Vagina (tissue), 2 donors: ENCODE data around the gene CHRND. TPM values are rescaled to one million over a fixed set of nuclear protein-coding genes. Genes with fewer than 3 reads are reported as not detected.

Experiments used
- DNase-seq, 2 donors: peaks; one replicate each; pipeline ENCODE4 v3.0.0-alpha.2; 2017; ENCODE audit errors: extremely low spot score in 2 of 2
- H3K27ac ChIP-seq: fragments of 200-600 bp; sonication (generic); one replicate; pipeline ENCODE4 v1.5.1; 2019
- H3K27me3 ChIP-seq: fragments of 200-600 bp; sonication (generic); one replicate; pipeline ENCODE4 v1.5.1; 2019
- H3K36me3 ChIP-seq, 2 donors: fragments of 200-600 bp; sonication (generic); one replicate each; pipeline ENCODE4 v1.5.1; 2017 to 2019
- H3K4me1 ChIP-seq: fragments of 200-600 bp; sonication (generic); one replicate; pipeline ENCODE4 v1.5.1; 2019
- H3K4me3 ChIP-seq, 2 donors: fragments of 200-600 bp; sonication (generic); 1 replicate in 1 of 2; 2 replicates in 1 of 2; pipeline ENCODE4 v1.5.1; 2016 to 2019
- H3K9me3 ChIP-seq: fragments of 200-600 bp; sonication (generic); one replicate; pipeline ENCODE4 v1.5.1; 2019
- POLR2A ChIP-seq, 2 donors: fragments of 450-650 bp; IDR thresholded peaks; one replicate each; pipeline ENCODE4 v1.6.1; 2017; ENCODE audit warnings: antibody characterized with exemption in 2 of 2, mild to moderate bottlenecking in 2 of 2, moderate library complexity in 2 of 2
- POLR2AphosphoS5 ChIP-seq, 2 donors: sonication (generic); formaldehyde crosslinking; IDR thresholded peaks; one replicate each; pipeline ENCODE4 v1.9.0; 2017; ENCODE audit warnings: antibody characterized with exemption in 2 of 2, mild to moderate bottlenecking in 2 of 2, low read depth in 1 of 2; ENCODE audit not compliant: insufficient read depth in 1 of 2
- intact Hi-C: fragments of 100-400 bp; cut with DNase I; formaldehyde crosslinking; loops from one replicate; pipeline ENCODE4 v1.15.1; 2023
- total RNA-seq: library from RNA; depleted of rRNA; stranded (reverse); fragments of >200 nt; gene quantifications from one replicate; pipeline ENCODE4 v1.2.3, GENCODE V29; 2016
- TF ChIP-seq, protein P1 (sequence below), 3 experiments: fragments of 450-650 bp in 2 of 3; fragments of 200-600 bp in 1 of 3; sonication (generic) in 1 of 3; IDR thresholded peaks; one replicate each; pipeline ENCODE4 v1.5.1; 2017 to 2019; ENCODE audit warnings: antibody characterized with exemption in 3 of 3, mild to moderate bottlenecking in 2 of 3, moderate library complexity in 2 of 3

Gene CHRND
- total RNA-seq, 1 donor from 2014 or later = not detected

DNA sequence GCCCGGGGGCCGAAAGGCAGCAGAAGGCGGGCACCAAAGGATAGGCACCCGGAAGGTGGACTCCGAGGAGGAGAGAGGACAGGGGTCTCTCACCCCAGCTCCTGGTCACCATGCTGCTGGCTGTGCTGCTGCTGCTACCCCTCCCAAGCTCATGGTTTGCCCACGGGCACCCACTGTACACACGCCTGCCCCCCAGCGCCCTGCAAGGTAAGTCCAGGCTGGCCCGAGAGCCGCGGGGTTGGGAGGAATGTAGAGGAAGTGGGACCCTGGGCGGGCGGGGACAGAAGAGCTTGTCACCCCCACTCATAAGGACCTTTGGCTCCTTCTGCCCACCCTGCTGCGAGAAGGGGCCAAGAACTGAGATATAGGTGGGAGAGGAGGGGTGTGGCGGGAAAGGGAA, 5.5 kb upstream of the CHRND start:
- intact Hi-C loops = no loop called here
- no peak for TF ChIP-seq POLR2A (IDR thresholded peaks at IDR 0.05)
- TF ChIP-seq, protein P1, sequence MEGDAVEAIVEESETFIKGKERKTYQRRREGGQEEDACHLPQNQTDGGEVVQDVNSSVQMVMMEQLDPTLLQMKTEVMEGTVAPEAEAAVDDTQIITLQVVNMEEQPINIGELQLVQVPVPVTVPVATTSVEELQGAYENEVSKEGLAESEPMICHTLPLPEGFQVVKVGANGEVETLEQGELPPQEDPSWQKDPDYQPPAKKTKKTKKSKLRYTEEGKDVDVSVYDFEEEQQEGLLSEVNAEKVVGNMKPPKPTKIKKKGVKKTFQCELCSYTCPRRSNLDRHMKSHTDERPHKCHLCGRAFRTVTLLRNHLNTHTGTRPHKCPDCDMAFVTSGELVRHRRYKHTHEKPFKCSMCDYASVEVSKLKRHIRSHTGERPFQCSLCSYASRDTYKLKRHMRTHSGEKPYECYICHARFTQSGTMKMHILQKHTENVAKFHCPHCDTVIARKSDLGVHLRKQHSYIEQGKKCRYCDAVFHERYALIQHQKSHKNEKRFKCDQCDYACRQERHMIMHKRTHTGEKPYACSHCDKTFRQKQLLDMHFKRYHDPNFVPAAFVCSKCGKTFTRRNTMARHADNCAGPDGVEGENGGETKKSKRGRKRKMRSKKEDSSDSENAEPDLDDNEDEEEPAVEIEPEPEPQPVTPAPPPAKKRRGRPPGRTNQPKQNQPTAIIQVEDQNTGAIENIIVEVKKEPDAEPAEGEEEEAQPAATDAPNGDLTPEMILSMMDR (IDR thresholded peaks at IDR 0.05) = no peak
- no peak for TF ChIP-seq POLR2AphosphoS5 (IDR thresholded peaks at IDR 0.05; ENCODE audit: insufficient read depth in 1 of 2, low read depth in 1 of 2)
- Histone ChIP-seq H3K36me3 (no peaks in the 10 kb centered on the region), H3K27ac (no peak overlapping the region), H3K4me1 (peaks cover 21% of the 10 kb centered on the region), H3K4me3 (no peak overlapping the region), H3K9me3 (no peaks in the 10 kb centered on the region), H3K27me3 (peaks cover 17% of the 10 kb centered on the region)
- DNase-seq = no peak

DNA sequence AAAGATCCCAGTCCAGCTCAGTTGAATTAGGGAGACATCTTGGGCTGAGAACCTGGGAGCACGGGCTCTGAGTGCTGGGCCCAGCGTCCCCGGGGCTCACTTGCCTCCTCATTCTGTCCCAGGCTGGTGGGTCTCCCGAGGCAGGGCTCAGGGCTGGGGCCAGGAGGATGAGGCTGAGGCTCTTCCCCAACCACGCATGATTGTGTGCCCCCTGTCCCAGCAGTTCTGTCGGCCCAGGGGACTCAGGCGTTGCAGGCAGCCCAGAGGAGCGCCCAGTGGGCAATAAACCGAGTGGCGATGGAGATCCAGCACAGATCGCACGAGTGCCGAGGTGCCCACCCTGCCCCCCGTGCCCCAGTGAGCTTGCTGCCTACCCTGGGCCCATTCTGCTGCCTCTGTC, 4.9 kb upstream of the CHRND start:
- no peak overlapping the region for H3K27ac ChIP-seq
- H3K4me3 ChIP-seq = no peak overlapping the region
- no peaks in the 10 kb centered on the region for H3K36me3 ChIP-seq
- DNase-seq = no peak
- H3K27me3 ChIP-seq = peaks cover 17% of the 10 kb centered on the region
- no peaks in the 10 kb centered on the region for H3K9me3 ChIP-seq
- TF ChIP-seq POLR2A (IDR thresholded peaks at IDR 0.05) (no peak), POLR2AphosphoS5 (IDR thresholded peaks at IDR 0.05; ENCODE audit: insufficient read depth in 1 of 2, low read depth in 1 of 2) (no peak)
- TF ChIP-seq, protein P1 (IDR thresholded peaks at IDR 0.05) = no peak
- peaks cover 21% of the 10 kb centered on the region for H3K4me1 ChIP-seq
- intact Hi-C loops = no loop called here

DNA sequence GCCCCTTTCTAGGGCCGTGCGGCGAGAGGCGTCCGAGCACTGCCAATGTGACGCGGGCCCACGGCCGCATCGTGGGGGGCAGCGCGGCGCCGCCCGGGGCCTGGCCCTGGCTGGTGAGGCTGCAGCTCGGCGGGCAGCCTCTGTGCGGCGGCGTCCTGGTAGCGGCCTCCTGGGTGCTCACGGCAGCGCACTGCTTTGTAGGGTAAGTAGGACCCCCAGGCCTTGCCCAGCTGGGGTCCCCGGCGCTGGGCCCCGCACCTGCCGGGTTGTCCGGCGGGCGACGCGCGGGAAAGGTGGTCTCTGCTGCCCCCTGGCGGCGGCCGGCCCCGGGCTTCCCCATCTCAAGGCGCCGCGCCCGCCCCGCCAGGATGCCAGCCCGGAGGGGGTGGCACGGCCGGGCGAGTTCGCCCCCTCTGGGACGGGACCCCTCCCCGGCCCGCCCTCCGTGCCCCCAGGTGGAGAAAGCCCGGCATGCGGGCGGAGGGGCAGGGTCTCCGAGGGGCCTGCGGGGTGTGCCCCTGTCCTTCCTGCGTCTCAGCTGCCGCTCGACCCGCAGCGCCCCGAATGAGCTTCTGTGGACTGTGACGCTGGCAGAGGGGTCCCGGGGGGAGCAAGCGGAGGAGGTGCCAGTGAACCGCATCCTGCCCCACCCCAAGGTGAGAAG, 3.9 kb upstream of the CHRND start:
- Histone ChIP-seq H3K4me1 (peaks cover 21% of the 10 kb centered on the region), H3K4me3 (peak overlapping the region in 1 of 2 donors; percentile 29), H3K9me3 (no peaks in the 10 kb centered on the region), H3K27ac (no peak overlapping the region), H3K36me3 (no peaks in the 10 kb centered on the region), H3K27me3 (peaks cover 17% of the 10 kb centered on the region)
- DNase-seq = no peak
- intact Hi-C loops = no loop called here
- TF ChIP-seq POLR2AphosphoS5 (IDR thresholded peaks at IDR 0.05; ENCODE audit: insufficient read depth in 1 of 2, low read depth in 1 of 2) (no peak), POLR2A (IDR thresholded peaks at IDR 0.05) (no peak)
- TF ChIP-seq, protein P1 (IDR thresholded peaks at IDR 0.05) = peak; percentile 65 to 91 (median 90)

DNA sequence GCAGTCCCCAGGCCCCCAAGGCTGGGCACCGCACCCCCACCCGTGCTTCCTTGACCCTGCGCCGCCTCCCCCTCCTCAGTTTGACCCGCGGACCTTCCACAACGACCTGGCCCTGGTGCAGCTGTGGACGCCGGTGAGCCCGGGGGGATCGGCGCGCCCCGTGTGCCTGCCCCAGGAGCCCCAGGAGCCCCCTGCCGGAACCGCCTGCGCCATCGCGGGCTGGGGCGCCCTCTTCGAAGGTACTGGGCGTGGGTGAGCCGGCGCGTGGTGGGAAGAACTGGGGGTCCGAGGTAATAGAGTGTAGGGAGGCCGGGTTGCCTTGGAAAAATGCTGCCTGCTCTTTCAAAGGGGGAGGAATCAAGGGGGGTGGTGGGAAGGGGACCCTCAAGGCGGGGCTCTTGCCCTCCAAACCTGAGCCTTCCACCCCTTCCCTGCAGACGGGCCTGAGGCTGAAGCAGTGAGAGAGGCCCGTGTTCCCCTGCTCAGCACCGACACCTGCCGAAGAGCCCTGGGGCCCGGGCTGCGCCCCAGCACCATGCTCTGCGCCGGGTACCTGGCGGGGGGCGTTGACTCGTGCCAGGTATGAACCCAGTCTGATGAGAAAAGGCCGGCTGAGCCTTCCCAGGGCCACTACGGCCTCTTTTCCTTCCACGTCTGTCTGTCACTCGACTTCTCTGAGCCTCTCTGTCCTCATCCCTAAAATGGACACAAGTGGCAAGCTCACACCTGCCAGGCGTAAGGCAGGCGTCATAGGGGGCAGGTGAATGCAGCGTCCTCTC, 3.1 kb upstream of the CHRND start:
- Histone ChIP-seq H3K27ac (no peak overlapping the region), H3K4me3 (peak overlapping the region in 1 of 2 donors; percentile 29), H3K36me3 (no peaks in the 10 kb centered on the region), H3K9me3 (no peaks in the 10 kb centered on the region), H3K4me1 (peaks cover 21% of the 10 kb centered on the region), H3K27me3 (peaks cover 17% of the 10 kb centered on the region)
- TF ChIP-seq POLR2AphosphoS5 (IDR thresholded peaks at IDR 0.05; ENCODE audit: insufficient read depth in 1 of 2, low read depth in 1 of 2) = no peak
- TF ChIP-seq, protein P1 (IDR thresholded peaks at IDR 0.05) = no peak
- TF ChIP-seq POLR2A (IDR thresholded peaks at IDR 0.05) = no peak
- no peak for DNase-seq
- intact Hi-C loops = no loop called here

DNA sequence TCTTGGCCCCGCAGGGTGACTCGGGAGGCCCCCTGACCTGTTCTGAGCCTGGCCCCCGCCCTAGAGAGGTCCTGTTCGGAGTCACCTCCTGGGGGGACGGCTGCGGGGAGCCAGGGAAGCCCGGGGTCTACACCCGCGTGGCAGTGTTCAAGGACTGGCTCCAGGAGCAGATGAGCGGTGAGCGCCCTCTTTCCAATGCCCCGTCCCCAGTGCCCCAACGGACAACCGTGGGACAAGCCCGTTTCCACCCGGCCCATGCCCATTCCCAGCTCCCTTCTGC, 2.6 kb upstream of the CHRND start:
- intact Hi-C loops = no loop called here
- Histone ChIP-seq H3K27me3 (peaks cover 17% of the 10 kb centered on the region), H3K4me1 (peaks cover 21% of the 10 kb centered on the region), H3K36me3 (no peaks in the 10 kb centered on the region), H3K9me3 (no peaks in the 10 kb centered on the region), H3K27ac (no peak overlapping the region), H3K4me3 (no peak overlapping the region)
- DNase-seq = no peak
- TF ChIP-seq, protein P1 (IDR thresholded peaks at IDR 0.05) = no peak
- TF ChIP-seq POLR2A (IDR thresholded peaks at IDR 0.05) (no peak), POLR2AphosphoS5 (IDR thresholded peaks at IDR 0.05; ENCODE audit: insufficient read depth in 1 of 2, low read depth in 1 of 2) (no peak)
